Stimulated activated CD4-positive, alpha-beta T cell treated with anti-CD3 and anti-CD28 coated beads, Interleukin-12 subunit alpha, Interleukin-12 subunit beta, amount 100 ng/mL, for 48 hours (primary cell): ENCODE data around the gene KANSL1.

Source experiments
- DNase-seq, 3 donors: peaks; one replicate each; pipeline ENCODE4 v3.0.0-alpha.2; 2020; ENCODE audit warnings: low read depth in 2 of 3, low spot score in 1 of 3

KANSL1 gene

GRCh38 chr17:46086821-46087220 lies 106.4 kb downstream of the KANSL1 start:
- DNase-seq: no peak

GRCh38 chr17:46085522-46085921 lies 107.7 kb downstream of the KANSL1 start:
- no peak for DNase-seq

GRCh38 chr17:46082257-46082656 lies 111.0 kb downstream of the KANSL1 start:
- DNase-seq: no peak

GRCh38 chr17:46081018-46081320 lies 112.3 kb downstream of the KANSL1 start:
- no peak for DNase-seq

- no peak for DNase-seq
These were observed 112.9 kb downstream of the KANSL1 start for GRCh38 chr17:46080118-46081017.

GRCh38 chr17:46078675-46079074 lies 114.6 kb downstream of the KANSL1 start:
- no peak for DNase-seq

- DNase-seq: no peak
These were observed 118.7 kb downstream of the KANSL1 start for GRCh38 chr17:46074540-46074939.

GRCh38 chr17:46072998-46073397 lies 120.2 kb downstream of the KANSL1 start:
- no peak for DNase-seq

- DNase-seq: no peak
These were observed 121.4 kb downstream of the KANSL1 start for GRCh38 chr17:46071796-46072195.

- DNase-seq: no peak
These were observed 128.8 kb downstream of the KANSL1 start for GRCh38 chr17:46064460-46064859.

- no peak for DNase-seq
These were observed 130.0 kb downstream of the KANSL1 start for GRCh38 chr17:46063241-46063640.

GRCh38 chr17:46061435-46061834 lies 131.8 kb downstream of the KANSL1 start:
- no peak for DNase-seq

GRCh38 chr17:46060461-46060860 lies 132.8 kb downstream of the KANSL1 start:
- DNase-seq: no peak

- no peak for DNase-seq
These were observed 133.7 kb downstream of the KANSL1 start for GRCh38 chr17:46059486-46059885.

GRCh38 chr17:46057366-46057765 lies 135.9 kb downstream of the KANSL1 start:
- no peak for DNase-seq

GRCh38 chr17:46056800-46057304 lies 136.4 kb downstream of the KANSL1 start:
- DNase-seq: no peak

- no peak for DNase-seq
These were observed 139.2 kb downstream of the KANSL1 start for GRCh38 chr17:46053911-46054534.

GRCh38 chr17:46049656-46050055 lies 143.6 kb downstream of the KANSL1 start:
- no peak for DNase-seq

- DNase-seq: no peak
These were observed 145.4 kb downstream of the KANSL1 start for GRCh38 chr17:46047856-46048255.

GRCh38 chr17:46047398-46047797 lies 145.8 kb downstream of the KANSL1 start:
- no peak for DNase-seq

- DNase-seq: no peak
These were observed 146.3 kb downstream of the KANSL1 start for GRCh38 chr17:46046957-46047356.

- no peak for DNase-seq
These were observed 147.6 kb downstream of the KANSL1 start for GRCh38 chr17:46045639-46046038.

- DNase-seq: no peak
These were observed 148.2 kb downstream of the KANSL1 start for GRCh38 chr17:46044989-46045388.
